ENCODE data around the gene LRP1. TPM values are rescaled to one million over a fixed set of nuclear protein-coding genes. Genes with fewer than 3 reads are reported as not detected.

The LRP1 gene
- total RNA-seq, 1 donor from 2014 or later = 0.95 TPM

DNA sequence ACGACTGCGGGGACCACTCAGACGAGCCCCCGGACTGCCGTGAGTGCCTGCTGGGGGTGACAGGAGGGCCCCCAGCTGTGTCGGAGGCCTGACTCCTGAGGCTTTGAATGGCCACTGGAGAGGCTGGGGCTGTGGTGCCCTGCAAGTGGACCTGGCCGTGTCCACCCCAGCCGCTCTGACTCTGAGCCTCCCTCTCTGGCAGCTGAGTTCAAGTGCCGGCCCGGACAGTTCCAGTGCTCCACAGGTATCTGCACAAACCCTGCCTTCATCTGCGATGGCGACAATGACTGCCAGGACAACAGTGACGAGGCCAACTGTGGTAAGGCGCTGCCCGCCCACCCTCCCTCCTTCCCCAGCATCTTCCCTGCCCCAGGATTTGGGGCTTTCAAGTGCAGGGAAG, 72.2 kb downstream of the LRP1 start:
- DNase-seq = no peak
- POLR2A ChIA-PET = no interaction called here
- Mint-ChIP-seq H3K36me3 (ENCODE audit: low read depth) (no peaks in the 10 kb centered on the region), H3K4me1 (no peaks in the 10 kb centered on the region), H3K27me3 (no peaks in the 10 kb centered on the region), H3K4me3 (no peak overlapping the region), H3K9me3 (no peaks in the 10 kb centered on the region), H3K27ac (no peak overlapping the region)
- intact Hi-C loops (cut with micrococcal nuclease) = no loop called here
- TF ChIP-seq, protein P1, sequence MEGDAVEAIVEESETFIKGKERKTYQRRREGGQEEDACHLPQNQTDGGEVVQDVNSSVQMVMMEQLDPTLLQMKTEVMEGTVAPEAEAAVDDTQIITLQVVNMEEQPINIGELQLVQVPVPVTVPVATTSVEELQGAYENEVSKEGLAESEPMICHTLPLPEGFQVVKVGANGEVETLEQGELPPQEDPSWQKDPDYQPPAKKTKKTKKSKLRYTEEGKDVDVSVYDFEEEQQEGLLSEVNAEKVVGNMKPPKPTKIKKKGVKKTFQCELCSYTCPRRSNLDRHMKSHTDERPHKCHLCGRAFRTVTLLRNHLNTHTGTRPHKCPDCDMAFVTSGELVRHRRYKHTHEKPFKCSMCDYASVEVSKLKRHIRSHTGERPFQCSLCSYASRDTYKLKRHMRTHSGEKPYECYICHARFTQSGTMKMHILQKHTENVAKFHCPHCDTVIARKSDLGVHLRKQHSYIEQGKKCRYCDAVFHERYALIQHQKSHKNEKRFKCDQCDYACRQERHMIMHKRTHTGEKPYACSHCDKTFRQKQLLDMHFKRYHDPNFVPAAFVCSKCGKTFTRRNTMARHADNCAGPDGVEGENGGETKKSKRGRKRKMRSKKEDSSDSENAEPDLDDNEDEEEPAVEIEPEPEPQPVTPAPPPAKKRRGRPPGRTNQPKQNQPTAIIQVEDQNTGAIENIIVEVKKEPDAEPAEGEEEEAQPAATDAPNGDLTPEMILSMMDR (IDR thresholded peaks at IDR 0.05) = no peak
- no peak for ATAC-seq (ENCODE audit: low read depth)
- CTCF ChIA-PET = no interaction called here

GRCh38 chr12:57201219-57201618, 72.9 kb downstream of the LRP1 start:
- TF ChIP-seq, protein P1 (IDR thresholded peaks at IDR 0.05) = no peak
- H3K4me3 Mint-ChIP-seq = no peak overlapping the region
- intact Hi-C loops (cut with micrococcal nuclease) = no loop called here
- ChIA-PET POLR2A (no interaction called here), CTCF (no interaction called here)
- no peak overlapping the region for H3K27ac Mint-ChIP-seq
- no peaks in the 10 kb centered on the region for H3K9me3 Mint-ChIP-seq
- ATAC-seq (ENCODE audit: low read depth) (no peak), DNase-seq (no peak)
- H3K4me1 Mint-ChIP-seq = no peaks in the 10 kb centered on the region
- H3K27me3 Mint-ChIP-seq = no peaks in the 10 kb centered on the region
- H3K36me3 Mint-ChIP-seq (ENCODE audit: low read depth) = no peaks in the 10 kb centered on the region

DNA sequence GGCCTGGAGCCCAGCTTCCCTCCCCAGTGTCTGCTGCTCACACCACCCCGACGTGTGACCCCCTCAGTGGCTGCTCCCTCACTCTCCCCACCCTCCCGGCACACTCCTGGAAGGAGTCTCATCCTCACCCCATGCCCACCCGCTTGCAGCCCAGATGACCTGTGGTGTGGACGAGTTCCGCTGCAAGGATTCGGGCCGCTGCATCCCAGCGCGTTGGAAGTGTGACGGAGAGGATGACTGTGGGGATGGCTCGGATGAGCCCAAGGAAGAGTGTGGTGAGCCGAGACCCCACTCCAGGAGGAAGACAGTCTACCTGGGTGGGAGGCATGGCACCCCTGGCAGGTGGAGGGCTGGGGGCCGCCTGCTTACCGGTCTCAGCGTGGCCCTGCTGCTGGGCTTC, 73.3 kb downstream of the LRP1 start:
- intact Hi-C loops (cut with micrococcal nuclease) = no loop called here
- TF ChIP-seq, protein P1 (IDR thresholded peaks at IDR 0.05) = no peak

DNA sequence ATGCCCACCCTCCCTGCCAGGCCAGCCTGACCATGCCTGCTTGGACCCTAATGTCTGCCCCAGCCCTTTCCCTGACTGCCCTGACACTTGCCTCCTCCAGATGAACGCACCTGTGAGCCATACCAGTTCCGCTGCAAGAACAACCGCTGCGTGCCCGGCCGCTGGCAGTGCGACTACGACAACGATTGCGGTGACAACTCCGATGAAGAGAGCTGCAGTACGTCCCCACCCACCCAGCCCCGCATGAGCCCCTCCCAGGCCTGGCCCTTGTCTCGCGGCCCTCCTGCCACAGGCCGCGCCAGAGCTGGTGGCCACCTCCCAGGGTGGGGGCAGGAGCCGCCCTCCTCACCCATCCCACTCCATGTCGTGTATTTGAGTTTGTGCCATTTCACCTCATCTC, 74.0 kb downstream of the LRP1 start:
- ATAC-seq (ENCODE audit: low read depth) = no peak
- Mint-ChIP-seq H3K27ac (no peak overlapping the region), H3K4me3 (no peak overlapping the region), H3K36me3 (ENCODE audit: low read depth) (no peaks in the 10 kb centered on the region), H3K4me1 (no peaks in the 10 kb centered on the region), H3K27me3 (no peaks in the 10 kb centered on the region), H3K9me3 (no peaks in the 10 kb centered on the region)
- no peak for DNase-seq
- ChIA-PET CTCF (no interaction called here), POLR2A (no interaction called here)
- TF ChIP-seq, protein P1 (IDR thresholded peaks at IDR 0.05) = no peak
- intact Hi-C loops (cut with micrococcal nuclease) = no loop called here

More for the DNA sequence above, 73.3 kb downstream of the LRP1 start:
- Mint-ChIP-seq H3K36me3 (ENCODE audit: low read depth) (no peaks in the 10 kb centered on the region), H3K4me1 (no peaks in the 10 kb centered on the region), H3K27me3 (no peaks in the 10 kb centered on the region), H3K9me3 (no peaks in the 10 kb centered on the region), H3K27ac (no peak overlapping the region), H3K4me3 (no peak overlapping the region)
- ChIA-PET CTCF (no interaction called here), POLR2A (no interaction called here)
- ATAC-seq (ENCODE audit: low read depth) = no peak
- no peak for DNase-seq

DNA sequence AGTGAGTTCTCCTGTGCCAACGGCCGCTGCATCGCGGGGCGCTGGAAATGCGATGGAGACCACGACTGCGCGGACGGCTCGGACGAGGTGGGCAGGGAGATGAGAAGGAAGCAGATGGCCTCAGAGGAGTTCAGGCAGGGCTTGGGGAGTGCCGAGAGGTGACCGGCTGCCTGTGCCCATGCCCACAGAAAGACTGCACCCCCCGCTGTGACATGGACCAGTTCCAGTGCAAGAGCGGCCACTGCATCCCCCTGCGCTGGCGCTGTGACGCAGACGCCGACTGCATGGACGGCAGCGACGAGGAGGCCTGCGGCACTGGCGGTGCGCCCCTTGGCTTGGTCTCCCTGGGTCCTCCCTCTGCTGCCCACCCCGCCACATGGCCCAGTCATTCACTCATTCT, 74.9 kb downstream of the LRP1 start:
- TF ChIP-seq, protein P1 (IDR thresholded peaks at IDR 0.05) = no peak
- Mint-ChIP-seq H3K4me1 (no peaks in the 10 kb centered on the region), H3K27me3 (no peaks in the 10 kb centered on the region), H3K9me3 (no peaks in the 10 kb centered on the region), H3K27ac (no peak overlapping the region), H3K36me3 (ENCODE audit: low read depth) (no peaks in the 10 kb centered on the region), H3K4me3 (no peak overlapping the region)
- intact Hi-C loops (cut with micrococcal nuclease) = no loop called here
- DNase-seq (no peak), ATAC-seq (ENCODE audit: low read depth) (no peak)
- POLR2A ChIA-PET = no interaction called here
- CTCF ChIA-PET = no interaction called here
